GM23248 (cell line): ENCODE data around the gene TSPAN14. TPM values are rescaled to one million over a fixed set of nuclear protein-coding genes. Genes with fewer than 3 reads are reported as not detected.
A peak's percentile ranks its signal among the peaks of the same experiment; 100 is the strongest.

Experiments
- DNase-seq: peaks from one replicate; pipeline ENCODE4 v3.0.0-alpha.2; 2015
- H2AFZ ChIP-seq: fragments of 200-600 bp; sonication (generic); 2 replicates; pipeline ENCODE4 v1.6.1; 2016; ENCODE audit warnings: antibody characterized with exemption
- H3F3A ChIP-seq: fragments of 200-600 bp; sonication (generic); 2 replicates; pipeline ENCODE4 v1.6.1; 2016; ENCODE audit warnings: mild to moderate bottlenecking, antibody characterized with exemption, mixed run types; ENCODE audit not compliant: insufficient read depth
- H3K27ac ChIP-seq: fragments of 200-600 bp; sonication (generic); 2 replicates; pipeline ENCODE4 v1.5.1; 2016; ENCODE audit warnings: mild to moderate bottlenecking
- H3K27me3 ChIP-seq: fragments of 200-600 bp; sonication (generic); replicated peaks from 2 replicates; pipeline ENCODE4 v1.6.1; 2016; ENCODE audit warnings: mild to moderate bottlenecking; ENCODE audit not compliant: insufficient read depth
- H3K36me3 ChIP-seq: fragments of 200-600 bp; sonication (generic); 2 replicates; pipeline ENCODE4 v1.6.1; 2016; ENCODE audit warnings: low read depth, mild to moderate bottlenecking
- H3K4me1 ChIP-seq: fragments of 200-600 bp; sonication (generic); 2 replicates; pipeline ENCODE4 v1.6.1; 2016; ENCODE audit warnings: mild to moderate bottlenecking; ENCODE audit not compliant: insufficient read depth
- H3K4me2 ChIP-seq: fragments of 200-600 bp; sonication (generic); one replicate; pipeline ENCODE4 v1.6.1; 2016; ENCODE audit warnings: mild to moderate bottlenecking; ENCODE audit not compliant: unreplicated experiment
- H3K4me3 ChIP-seq: fragments of 200-600 bp; sonication (generic); 2 replicates; pipeline ENCODE4 v1.5.1; 2016; ENCODE audit warnings: mild to moderate bottlenecking
- H3K79me2 ChIP-seq: fragments of 200-600 bp; sonication (generic); 2 replicates; pipeline ENCODE4 v1.6.1; 2016; ENCODE audit warnings: mild to moderate bottlenecking; ENCODE audit not compliant: insufficient read depth
- H3K9ac ChIP-seq: fragments of 200-600 bp; sonication (generic); 2 replicates; pipeline ENCODE4 v1.6.1; 2016; ENCODE audit warnings: mild to moderate bottlenecking
- H3K9me2 ChIP-seq: fragments of 200-600 bp; sonication (generic); 2 replicates; pipeline ENCODE4 v1.6.1; 2016; ENCODE audit warnings: mixed run types, mild to moderate bottlenecking, moderate library complexity; ENCODE audit not compliant: insufficient read depth
- H3K9me3 ChIP-seq: fragments of 200-600 bp; sonication (generic); one replicate; pipeline ENCODE4 v1.6.1; 2017; ENCODE audit warnings: low read depth
- H4K20me1 ChIP-seq: fragments of 200-600 bp; sonication (generic); 2 replicates; pipeline ENCODE4 v1.6.0; 2016; ENCODE audit not compliant: insufficient read depth
- EZH2 ChIP-seq: fragments of 200-600 bp; sonication (generic); IDR thresholded peaks from 2 replicates; pipeline ENCODE4 v1.6.1; 2018; ENCODE audit warnings: antibody characterized with exemption, mild to moderate bottlenecking; ENCODE audit not compliant: insufficient read depth, poor library complexity, severe bottlenecking
- EZH2phosphoT487 ChIP-seq: fragments of 200-600 bp; sonication (generic); IDR thresholded peaks from 2 replicates; pipeline ENCODE4 v1.6.1; 2018; ENCODE audit warnings: antibody characterized with exemption, moderate library complexity, mild to moderate bottlenecking, low read depth; ENCODE audit not compliant: insufficient read depth
- WGBS, 2 experiments: methylation state at CpG; one replicate each; pipeline ENCODE4 v1.1.6; 2015 to 2017; ENCODE audit warnings: low lambda C conversion rate in 2 of 2, low coverage in 1 of 2; ENCODE audit errors: missing lambda C conversion rate in 2 of 2; 5-methylcytosine and 5-hydroxymethylcytosine counted together
- in situ Hi-C: fragments of 300-500 bp; cut with MboI; formaldehyde crosslinking; loops from 2 replicates; pipeline ENCODE4 v1.15.0; 2020
- polyA plus RNA-seq: library from polyadenylated mRNA; unstranded; fragments of >200 nt; fragmentation: Nextera tagmentation; extraction: Ambion mirVana; gene quantifications from 2 replicates; pipeline ENCODE4 v1.2.1, GENCODE V29; 2016
- total RNA-seq: library from RNA; depleted of rRNA; stranded (reverse); fragments of >200 nt; shearing (Covaris generic); gene quantifications from 2 replicates; pipeline ENCODE4 v1.2.3, GENCODE V29; 2014

Gene TSPAN14
- total and polyA plus RNA-seq, 2 experiments from 2014 or later: 14.1 to 23.7 TPM

GRCh38 chr10:80480852-80481251 is 26.7 kb downstream of the TSPAN14 start:
- Histone ChIP-seq H3K4me2 (no peak overlapping the region), H3F3A (peaks cover 18% of the 10 kb centered on the region), H3K9me2 (no peaks in the 10 kb centered on the region), H3K36me3 (no peaks in the 10 kb centered on the region; the same call in 1 of the 2 replicates), H3K27ac (no peak overlapping the region), H3K9me3 (peaks cover 8% of the 10 kb centered on the region), H4K20me1 (no peaks in the 10 kb centered on the region), H3K9ac (no peak overlapping the region), H3K27me3 (no peaks in the 10 kb centered on the region), H3K4me3 (no peak overlapping the region), H2AFZ (no peak overlapping the region), H3K79me2 (peaks cover 63% of the 10 kb centered on the region), H3K4me1 (peaks cover 11% of the 10 kb centered on the region)
- TF ChIP-seq EZH2phosphoT487 (no peak), EZH2 (no peak)
- in situ Hi-C loops: no loop called here
- WGBS, 2 experiments: 87 to 91% methylated on average over 5 of the region's 5 CpGs
- no peak for DNase-seq

DNA sequence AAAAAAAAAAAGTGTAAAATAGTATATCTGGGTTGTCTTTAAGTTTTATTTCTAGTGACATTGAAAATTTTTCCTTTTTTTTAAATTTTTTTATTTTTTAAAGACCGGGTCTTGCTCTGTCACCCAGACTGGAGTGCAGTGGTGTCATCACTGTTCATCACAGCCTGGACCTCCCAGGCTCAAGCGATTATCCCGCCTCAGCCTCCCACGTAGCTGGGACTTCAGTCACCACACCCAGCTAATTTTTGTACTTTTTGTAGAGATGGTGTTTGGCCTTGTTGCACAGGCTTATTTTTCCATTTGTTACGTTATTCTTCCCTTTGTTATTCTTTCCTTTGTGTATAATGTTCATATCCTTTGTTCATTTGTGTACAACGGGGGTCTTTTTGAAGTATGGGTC is 30.1 kb downstream of the TSPAN14 start:
- Histone ChIP-seq H3K9ac (no peak overlapping the region), H3F3A (no peaks in the 10 kb centered on the region), H3K36me3 (no peaks in the 10 kb centered on the region), H3K4me2 (no peak overlapping the region), H3K27me3 (no peaks in the 10 kb centered on the region), H3K4me1 (peaks cover 11% of the 10 kb centered on the region), H3K9me3 (no peaks in the 10 kb centered on the region), H3K79me2 (peaks cover 78% of the 10 kb centered on the region), H4K20me1 (no peaks in the 10 kb centered on the region), H2AFZ (no peak overlapping the region), H3K27ac (peak overlapping the region; percentile 24; the same call in 1 of the 2 replicates), H3K9me2 (no peaks in the 10 kb centered on the region), H3K4me3 (no peak overlapping the region)
- no peak for TF ChIP-seq EZH2
- TF ChIP-seq EZH2phosphoT487: no peak
- in situ Hi-C loops: no loop called here
- WGBS, 2 experiments: 30 to 31% methylated on average over 6 of the region's 6 CpGs
- DNase-seq: peak; percentile 35

DNA sequence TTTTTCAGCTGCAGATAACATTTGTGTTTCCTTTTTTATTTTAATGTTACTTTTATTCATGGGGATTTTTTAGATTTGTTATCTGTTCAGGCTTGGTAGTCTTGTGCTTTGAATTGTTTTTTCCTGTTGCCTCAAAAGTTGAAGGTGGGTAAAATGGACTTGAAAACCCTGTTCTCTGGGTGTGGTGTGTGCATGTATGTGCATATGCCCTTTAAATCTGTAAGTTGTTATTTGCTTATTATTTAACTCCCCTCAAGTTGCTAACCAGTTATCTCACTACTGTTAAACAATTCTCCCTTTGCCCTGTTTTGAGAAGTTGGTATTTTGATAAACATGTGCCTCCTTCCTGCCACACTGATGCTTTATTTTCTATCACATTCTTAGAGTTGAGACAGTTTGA is 30.6 kb downstream of the TSPAN14 start:
- no peak overlapping the region for H3K9ac ChIP-seq
- H3K79me2 ChIP-seq: peaks cover 83% of the 10 kb centered on the region
- H3K27ac ChIP-seq: peak overlapping the region; percentile 24; the same call in 1 of the 2 replicates
- no peak overlapping the region for H3K4me3 ChIP-seq
- no peaks in the 10 kb centered on the region for H3K9me2 ChIP-seq
- no peaks in the 10 kb centered on the region for H3K9me3 ChIP-seq
- in situ Hi-C loops: no loop called here
- H2AFZ ChIP-seq: no peak overlapping the region
- no peaks in the 10 kb centered on the region for H4K20me1 ChIP-seq
- H3K4me2 ChIP-seq: no peak overlapping the region
- H3K4me1 ChIP-seq: peaks cover 11% of the 10 kb centered on the region
- no peaks in the 10 kb centered on the region for H3K36me3 ChIP-seq
- DNase-seq: no peak
- no peaks in the 10 kb centered on the region for H3F3A ChIP-seq
- TF ChIP-seq EZH2 (no peak), EZH2phosphoT487 (no peak)
- H3K27me3 ChIP-seq: no peaks in the 10 kb centered on the region

GRCh38 chr10:80485076-80485945 is 31.2 kb downstream of the TSPAN14 start:
- no peaks in the 10 kb centered on the region for H3K36me3 ChIP-seq
- H3K79me2 ChIP-seq: peaks cover 89% of the 10 kb centered on the region
- peaks cover 11% of the 10 kb centered on the region for H3K4me1 ChIP-seq
- no peak overlapping the region for H2AFZ ChIP-seq
- no peak for TF ChIP-seq EZH2
- no peak for TF ChIP-seq EZH2phosphoT487
- no peak overlapping the region for H3K9ac ChIP-seq
- no peaks in the 10 kb centered on the region for H4K20me1 ChIP-seq
- H3K27me3 ChIP-seq: no peaks in the 10 kb centered on the region
- in situ Hi-C loops: no loop called here
- no peak overlapping the region for H3K4me3 ChIP-seq
- H3K4me2 ChIP-seq: no peak overlapping the region
- no peak overlapping the region for H3K27ac ChIP-seq
- no peaks in the 10 kb centered on the region for H3K9me3 ChIP-seq
- no peaks in the 10 kb centered on the region for H3F3A ChIP-seq
- 92% methylated on average over 9 to 10 of the region's 10 CpGs for WGBS, 2 experiments
- no peaks in the 10 kb centered on the region for H3K9me2 ChIP-seq
- DNase-seq: no peak
